T1000 (cell line): ENCODE results near the gene ADGRL3.

ENCODE experiments used
- DNase-seq: peaks from one replicate; lab custom pipeline; 2025; ENCODE audit warnings: mixed read lengths; lab: John Stamatoyannopoulos, UW

The ADGRL3 gene

DNA sequence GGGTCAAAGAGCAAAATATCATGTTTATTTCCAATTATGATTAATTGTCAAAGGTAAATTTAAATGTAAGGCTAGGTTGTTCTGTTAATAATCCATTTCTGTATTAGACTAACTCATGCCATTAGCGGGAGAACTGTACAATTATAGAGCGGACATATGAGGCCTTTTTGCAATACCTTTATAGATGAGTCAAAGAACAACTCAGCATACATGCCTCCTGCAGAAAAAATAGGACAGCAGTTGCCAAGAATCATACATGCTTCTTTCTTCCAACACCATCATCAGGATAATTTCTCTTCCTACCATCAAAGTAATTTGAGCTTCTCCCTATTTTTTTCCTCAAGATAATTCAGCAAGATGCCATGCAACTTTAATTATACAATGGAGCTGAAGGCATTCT, 917.8 kb downstream of the ADGRL3 start:
- no peak for DNase-seq

DNA sequence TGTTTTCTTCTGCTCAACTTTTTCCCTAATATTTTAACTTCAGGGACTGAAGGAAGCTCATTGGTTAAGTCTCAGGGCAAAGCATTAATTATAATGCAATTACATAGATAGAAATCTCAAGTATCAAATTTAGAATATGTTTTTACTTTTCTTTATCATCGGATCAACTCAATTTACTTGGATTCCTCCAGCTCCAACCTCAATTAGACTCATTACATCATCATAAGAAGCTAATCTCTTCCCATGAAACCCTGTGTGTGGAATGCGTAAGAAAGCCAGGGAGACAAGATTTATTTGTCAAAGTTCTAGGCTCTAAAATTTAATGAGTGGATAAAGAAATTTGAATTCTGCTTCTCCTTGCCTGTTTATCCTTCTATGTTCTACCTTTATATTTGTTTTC, 918.4 kb downstream of the ADGRL3 start:
- no peak for DNase-seq

DNA sequence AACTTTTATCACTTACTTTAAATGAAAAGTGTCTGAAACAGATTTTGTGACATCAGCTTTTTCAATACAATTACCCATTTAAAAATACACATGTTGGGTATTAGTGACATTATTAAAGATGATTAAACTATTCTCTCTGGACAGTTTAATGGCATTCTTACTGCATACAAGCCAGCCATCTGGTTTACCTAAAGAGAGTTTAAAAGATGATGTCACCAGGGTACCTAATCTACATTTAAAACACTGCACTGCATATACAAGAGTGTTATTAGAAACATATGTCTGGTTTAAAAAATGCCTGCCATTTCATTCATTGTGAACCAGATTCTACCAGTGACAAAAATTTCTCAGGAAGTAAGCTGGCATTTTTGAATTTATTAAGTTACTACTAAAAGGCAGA, 919.1 kb downstream of the ADGRL3 start:
- no peak for DNase-seq

DNA sequence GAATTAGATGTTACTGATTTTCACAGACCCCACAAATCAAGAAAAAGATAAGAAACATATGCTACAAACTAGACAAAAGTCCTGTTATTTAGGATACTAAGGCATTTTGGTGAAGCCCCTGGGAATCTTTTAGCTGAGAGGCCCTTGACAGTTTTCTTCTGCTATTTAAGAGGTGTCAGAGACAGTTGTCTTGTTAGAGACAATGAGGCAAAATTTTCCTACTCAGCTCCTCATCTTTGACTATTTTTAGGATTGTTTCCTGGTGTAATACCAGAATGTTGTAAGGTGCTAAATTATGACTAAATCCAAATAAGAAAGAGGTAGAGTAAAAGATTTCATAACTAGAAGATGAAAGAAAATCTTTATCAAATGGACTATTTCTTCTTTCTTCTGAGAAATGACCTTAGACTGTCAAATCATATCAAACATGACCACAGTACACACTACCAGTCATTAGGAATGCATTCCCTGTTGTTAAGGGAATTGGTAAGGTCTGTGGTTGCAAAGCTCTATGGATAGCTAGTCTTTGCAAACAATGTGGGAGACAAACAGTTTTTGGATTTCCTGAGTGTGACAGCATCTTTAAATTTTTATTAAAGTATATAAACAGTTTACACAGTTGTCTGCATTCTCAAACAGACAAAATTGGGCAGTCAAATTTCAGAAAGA, 926.1 kb downstream of the ADGRL3 start:
- no peak for DNase-seq
